Epithelial cell of prostate (primary cell): ENCODE results near the gene MAJIN.
"Not testable (repeated sequence)": the region's sequence is repeated elsewhere in the genome, so short reads cannot be mapped to it uniquely, and the experiment has no call there.

Experiments
- DNase-seq: peaks from one replicate; pipeline ENCODE4 v3.0.0-alpha.2; 2011; ENCODE audit warnings: low read depth, low spot score
- H3K27ac ChIP-seq: fragments of 450-650 bp; 2 replicates; pipeline ENCODE4 v1.5.1; 2017; ENCODE audit warnings: mild to moderate bottlenecking

The MAJIN gene

DNA sequence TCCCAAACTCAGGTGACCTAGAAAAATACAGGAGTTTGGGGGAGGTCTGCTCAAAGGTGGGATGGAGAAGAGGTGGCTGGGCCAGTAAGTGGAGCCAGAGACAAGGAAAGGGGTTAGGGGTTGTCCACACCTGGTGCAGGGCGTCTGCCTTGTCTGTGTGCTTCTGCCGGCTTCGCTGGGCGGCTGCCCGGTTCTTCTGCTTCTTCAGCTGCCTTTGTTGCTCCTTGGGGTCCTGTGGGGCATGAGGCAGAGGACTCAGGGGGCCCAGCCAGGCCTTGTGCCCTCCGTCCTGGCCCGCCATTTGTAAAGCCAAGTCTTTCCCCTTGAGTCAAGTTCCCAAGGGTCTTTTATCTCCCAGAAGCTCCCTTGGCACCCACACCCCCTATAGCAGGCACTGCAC is 22.4 kb upstream of the MAJIN start:
- H3K27ac ChIP-seq = no peak overlapping the region

GRCh38 chr11:64990222-64990923 is 18.5 kb upstream of the MAJIN start:
- no peak for DNase-seq
- H3K27ac ChIP-seq = no peak overlapping the region

More for the DNA sequence above, 22.4 kb upstream of the MAJIN start:
- DNase-seq = no peak

- H3K27ac ChIP-seq = no peak overlapping the region
- no peak for DNase-seq
These were observed 17.5 kb upstream of the MAJIN start for GRCh38 chr11:64989416-64989815.

- no peak for DNase-seq
- H3K27ac ChIP-seq = no peak overlapping the region
These were observed 16.3 kb upstream of the MAJIN start for GRCh38 chr11:64987998-64988854.

DNA sequence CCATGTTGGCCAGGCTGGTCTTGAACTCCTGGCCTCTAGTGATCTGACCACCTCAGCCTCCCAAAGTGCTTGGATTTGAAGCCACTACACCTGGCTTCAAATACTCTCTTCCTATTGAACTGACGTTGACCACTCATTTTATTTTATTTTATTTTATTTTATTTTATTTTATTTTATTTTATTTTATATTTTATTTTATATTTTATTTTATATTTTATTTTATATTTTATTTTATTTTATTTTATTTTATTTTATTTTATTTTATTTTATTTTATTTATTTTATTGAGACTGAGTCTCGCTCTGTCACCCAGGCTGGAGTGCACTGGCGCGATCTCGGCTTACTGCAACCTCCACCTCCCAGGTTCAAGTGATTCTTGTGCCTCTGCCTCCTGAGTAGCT is 11.4 kb upstream of the MAJIN start:
- not testable (repeated sequence) for H3K27ac ChIP-seq, DNase-seq

DNA sequence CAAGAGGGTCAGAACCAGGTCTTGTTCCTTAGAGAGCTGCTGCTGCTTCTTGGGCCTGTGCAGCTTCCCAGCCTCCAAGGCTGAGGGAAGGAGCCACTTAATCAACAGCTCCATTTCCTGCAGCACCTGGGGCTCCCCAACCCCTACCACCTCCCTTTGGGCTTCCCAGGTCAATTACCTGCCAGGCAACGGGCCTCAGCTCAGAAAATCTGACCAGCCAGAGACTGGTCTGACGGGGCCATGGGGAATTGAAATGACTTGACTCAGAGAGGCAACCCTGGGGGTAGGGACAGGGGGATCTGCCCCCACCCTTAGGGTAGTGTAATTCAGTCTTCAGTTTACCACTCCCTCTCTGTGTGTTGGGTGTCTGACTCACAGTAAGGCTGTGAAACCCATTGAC is 4.7 kb upstream of the MAJIN start:
- no peak overlapping the region for H3K27ac ChIP-seq
- no peak for DNase-seq

DNA sequence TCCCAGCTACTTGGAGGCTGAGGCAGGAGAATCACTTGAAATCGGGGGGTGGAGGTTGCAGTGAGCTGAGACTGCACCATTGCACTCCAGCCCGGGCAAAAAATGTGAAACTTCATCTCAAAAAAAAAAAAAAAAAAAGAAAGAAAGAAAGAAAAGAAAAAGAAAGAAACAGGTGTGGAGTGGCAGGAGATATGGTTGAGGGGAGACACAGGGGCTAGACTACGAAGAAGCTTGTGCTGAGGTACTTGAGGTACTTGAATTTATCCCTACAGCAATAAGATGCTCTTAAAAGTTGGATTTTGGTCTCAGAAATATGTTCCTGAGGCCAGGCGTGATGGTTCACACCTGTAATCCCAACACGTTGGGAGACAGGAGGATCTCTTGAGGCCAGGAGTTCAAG is 2.2 kb upstream of the MAJIN start:
- no peak for DNase-seq
- H3K27ac ChIP-seq = no peak overlapping the region

DNA sequence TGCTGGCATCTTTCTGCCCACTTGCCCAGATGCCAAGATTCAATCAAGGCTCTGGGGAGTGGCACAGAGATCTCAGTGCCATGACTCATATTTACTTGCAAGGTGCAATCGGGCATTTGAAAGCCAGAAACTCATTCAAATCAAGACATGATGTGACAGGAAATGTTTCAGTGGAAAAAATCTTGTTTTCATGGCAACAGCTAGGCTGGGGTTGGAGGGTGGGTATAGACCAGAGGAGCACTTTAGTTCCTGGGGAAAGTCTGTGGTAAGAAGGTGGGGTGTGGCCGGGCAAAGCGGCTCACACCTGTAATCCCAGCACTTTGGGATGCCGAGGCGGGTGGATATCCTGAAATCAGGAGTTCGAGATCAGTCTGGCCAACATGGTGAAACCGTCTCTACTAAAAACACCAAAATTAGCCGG is 1.2 kb downstream of the MAJIN start:
- DNase-seq = peak; percentile 92
- H3K27ac ChIP-seq = peak overlapping the region; percentile 98

- peak overlapping the region; percentile 98 for H3K27ac ChIP-seq
- peak; percentile 70 for DNase-seq
These were observed 2.7 kb downstream of the MAJIN start for GRCh38 chr11:64969209-64969608.

DNA sequence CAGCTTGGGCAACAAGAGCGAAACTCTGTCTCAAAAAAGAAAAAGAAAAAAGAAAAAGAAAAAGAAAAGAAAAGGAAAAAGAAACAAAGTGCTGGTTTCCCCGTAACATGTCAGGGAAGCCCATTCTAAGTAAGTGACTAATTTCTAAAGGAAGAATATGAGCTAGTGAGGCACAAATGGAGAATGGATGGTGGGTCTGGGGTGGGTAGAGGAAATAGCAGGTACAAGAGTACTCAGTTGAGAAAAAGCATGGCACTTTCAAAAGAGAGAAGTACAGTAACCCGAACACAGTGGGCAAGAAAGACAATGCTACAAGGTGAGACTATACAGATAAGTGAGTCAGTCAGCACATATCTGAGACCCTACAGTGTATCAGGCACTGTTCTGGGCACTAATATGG is 4.5 kb downstream of the MAJIN start:
- DNase-seq = no peak
- no peak overlapping the region for H3K27ac ChIP-seq

DNA sequence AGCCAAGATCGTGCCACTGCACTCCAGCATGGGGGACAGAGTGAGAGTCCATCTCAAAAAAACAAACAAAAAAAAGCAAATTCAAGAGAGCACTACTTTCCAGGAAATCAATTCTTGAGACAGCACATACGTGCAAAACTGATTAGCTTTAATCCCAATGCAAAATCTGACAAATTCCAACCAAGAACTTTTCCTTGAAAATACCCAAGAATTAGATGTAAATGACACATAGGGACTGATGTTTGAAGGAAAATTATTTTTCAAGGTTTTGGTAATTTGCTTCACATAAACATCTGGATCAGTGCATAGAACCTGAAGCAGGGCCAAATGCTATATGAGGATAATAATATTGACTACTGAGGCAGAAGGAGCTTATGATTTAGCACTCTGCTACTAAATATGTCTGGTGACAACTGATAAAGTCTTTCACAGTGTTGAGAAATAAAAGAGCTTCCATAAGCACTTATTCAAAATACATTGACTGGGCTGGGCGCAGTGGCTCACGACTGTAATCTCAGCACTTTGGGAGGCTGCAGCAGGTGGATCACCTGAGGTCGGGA is 8.8 kb downstream of the MAJIN start:
- no peak for DNase-seq
- H3K27ac ChIP-seq = no peak overlapping the region

DNA sequence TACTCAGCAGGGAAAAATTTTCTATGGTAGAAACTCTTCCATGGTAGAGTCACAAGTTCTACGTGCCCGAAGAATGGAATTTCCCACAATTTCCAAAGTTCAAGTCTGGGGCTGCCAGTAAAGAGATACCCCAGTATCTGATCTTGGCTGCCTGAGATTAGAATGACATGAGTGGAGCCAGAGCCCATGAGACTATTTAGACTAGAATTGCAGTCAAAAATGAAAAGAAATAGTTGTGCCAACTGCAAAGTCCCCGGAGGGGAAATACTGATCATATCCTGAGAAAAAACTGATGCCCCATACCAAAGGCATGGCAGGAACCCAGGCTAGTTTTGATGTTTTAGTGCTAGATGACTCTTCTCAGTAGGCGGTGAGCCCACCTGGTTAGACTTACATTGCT is 11.2 kb downstream of the MAJIN start:
- no peak overlapping the region for H3K27ac ChIP-seq
- DNase-seq = no peak

GRCh38 chr11:64959498-64959897 is 12.4 kb downstream of the MAJIN start:
- no peak for DNase-seq
- H3K27ac ChIP-seq = no peak overlapping the region

DNA sequence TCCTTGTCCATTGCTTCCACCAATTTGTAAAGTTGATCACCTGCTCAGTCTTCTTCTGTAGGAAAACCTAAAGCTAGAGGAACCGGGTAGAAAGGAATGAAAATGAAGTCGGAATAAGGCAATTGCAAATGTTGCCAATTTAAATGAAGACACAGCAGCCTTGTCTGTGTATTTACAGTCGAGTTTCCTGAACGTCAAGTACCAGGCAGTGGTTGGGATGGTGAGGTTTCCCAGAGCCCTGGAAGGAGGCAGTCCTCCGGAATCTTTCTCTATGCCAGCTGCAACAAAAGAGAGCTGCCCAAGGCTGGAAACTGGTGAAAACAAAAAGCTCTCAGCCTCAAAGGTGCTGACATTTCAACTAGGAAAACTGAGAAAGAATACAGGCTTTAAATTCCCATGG is 17.7 kb downstream of the MAJIN start:
- DNase-seq = no peak
- H3K27ac ChIP-seq = no peak overlapping the region

GRCh38 chr11:64951529-64951928 is 20.4 kb downstream of the MAJIN start:
- no peak for DNase-seq
- no peak overlapping the region for H3K27ac ChIP-seq

- DNase-seq = no peak
- no peak overlapping the region for H3K27ac ChIP-seq
These were observed 24.6 kb downstream of the MAJIN start for GRCh38 chr11:64947208-64947814.

DNA sequence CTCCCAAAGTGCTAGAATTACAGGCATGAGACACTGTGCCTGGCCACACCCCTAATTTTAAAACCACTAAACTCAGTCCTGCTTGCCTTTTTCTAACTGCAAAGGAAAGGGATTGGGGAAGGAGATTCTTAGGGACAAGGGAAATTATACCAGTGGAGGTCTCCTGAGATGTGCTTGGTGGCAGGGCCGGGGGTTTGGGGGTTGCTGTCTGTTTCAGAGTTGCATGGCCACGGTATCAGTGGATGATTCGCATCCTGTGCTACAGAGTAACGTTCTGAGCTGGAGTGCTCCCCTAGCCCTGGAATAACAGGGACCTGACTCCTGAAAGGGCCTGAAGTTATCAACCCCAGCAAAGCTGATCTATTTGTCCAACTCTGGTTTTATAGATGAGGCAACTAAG is 35.4 kb downstream of the MAJIN start:
- DNase-seq = no peak
- H3K27ac ChIP-seq = no peak overlapping the region

DNA sequence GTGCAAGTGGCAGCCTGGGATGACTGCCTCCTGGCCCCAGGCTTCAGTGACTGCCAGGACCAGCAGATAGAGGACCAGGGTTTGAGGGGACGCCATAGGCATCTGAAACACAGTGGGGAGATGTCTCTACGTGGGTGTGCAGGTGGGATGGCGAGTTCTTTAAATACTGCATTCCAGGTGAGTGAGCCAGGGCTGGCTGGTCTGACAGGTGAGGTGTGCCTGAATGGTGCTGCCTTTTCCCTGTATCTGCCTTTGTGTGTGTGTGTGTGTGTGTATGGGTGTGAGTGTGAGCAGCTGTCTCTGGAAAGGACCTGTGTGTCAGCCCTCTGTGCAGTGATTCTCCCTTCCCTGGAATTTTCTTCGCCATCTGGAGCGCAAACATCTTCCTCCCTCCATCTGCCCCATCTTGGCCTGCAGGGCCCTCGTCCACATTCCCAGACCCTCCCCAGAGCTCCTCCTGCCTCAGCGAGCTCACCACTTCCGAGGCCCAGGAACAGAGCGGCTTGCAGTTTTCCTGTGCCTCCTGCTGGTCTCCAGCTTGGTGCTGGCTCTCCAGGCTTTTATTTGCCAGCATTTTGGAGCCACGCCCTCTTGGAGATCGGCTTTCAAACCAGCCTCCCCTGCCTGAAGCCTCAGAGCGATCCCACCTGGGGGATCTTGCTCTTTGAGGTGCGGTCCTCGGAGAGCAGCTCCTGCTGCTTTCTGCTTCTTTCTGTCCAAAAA is 36.4 kb downstream of the MAJIN start, which contains the start of gene GPHA2:
Gene GPHA2, minus strand, starts transcription at position 535 of the 723 bp plus-strand sequence. Its CDS starts 433 bp downstream, at position 102.
- DNase-seq = no peak
- no peak within 1 kb of the TSS for H3K27ac ChIP-seq

- H3K27ac ChIP-seq = no peak overlapping the region
- no peak for DNase-seq
These were observed 37.1 kb downstream of the MAJIN start for GRCh38 chr11:64934682-64935358.
